MCF 10A (cell line): ENCODE data around the gene LOXHD1. TPM values are rescaled to one million over a fixed set of nuclear protein-coding genes. Genes with fewer than 3 reads are reported as not detected.

Source experiments
- BruUV-seq: library from RNA; stranded (reverse); fragments of 400-500 nt; replicated peaks from 2 replicates; lab custom pipeline; 2021; lab: Mats Ljungman, UMichigan
- CTCF ChIA-PET: fragments of 300-600 bp; sonication (Branson Sonifier 250); formaldehyde crosslinking; extraction: SDS; loops from one replicate; lab custom pipeline; 2021; ENCODE audit warnings: antibody characterized with exemption, inconsistent platforms; lab: Yijun Ruan, JAX
- POLR2A ChIA-PET: fragments of 300-600, 350-650 bp; sonication (Branson Sonifier 250); formaldehyde crosslinking; extraction: SDS; loops from one replicate; lab custom pipeline; 2020; ENCODE audit warnings: antibody characterized with exemption, inconsistent platforms; lab: Yijun Ruan, JAX
- DNase-seq: peaks from one replicate; pipeline ENCODE4 v3.0.0-alpha.2; 2018; ENCODE audit not compliant: unreplicated experiment
- H3K27ac Mint-ChIP-seq: one replicate; pipeline ENCODE4 v1.8.0; 2022; ENCODE audit warnings: mild to moderate bottlenecking, low read depth, mixed read lengths; ENCODE audit not compliant: unreplicated experiment
- H3K27me3 Mint-ChIP-seq: one replicate; pipeline ENCODE4 v1.8.0; 2022; ENCODE audit warnings: mixed read lengths; ENCODE audit not compliant: insufficient read depth, unreplicated experiment
- H3K36me3 Mint-ChIP-seq: one replicate; pipeline ENCODE4 v1.8.0; 2022; ENCODE audit warnings: mild to moderate bottlenecking, moderate library complexity, mixed read lengths; ENCODE audit not compliant: insufficient read depth, unreplicated experiment
- H3K4me1 Mint-ChIP-seq: one replicate; pipeline ENCODE4 v1.8.0; 2022; ENCODE audit warnings: mixed read lengths; ENCODE audit not compliant: insufficient read depth, unreplicated experiment
- H3K4me3 Mint-ChIP-seq: one replicate; pipeline ENCODE4 v1.8.0; 2022; ENCODE audit warnings: mild to moderate bottlenecking, moderate library complexity, mixed read lengths; ENCODE audit not compliant: unreplicated experiment
- H3K9me3 Mint-ChIP-seq: one replicate; pipeline ENCODE4 v1.8.0; 2022; ENCODE audit warnings: mixed read lengths; ENCODE audit not compliant: unreplicated experiment
- intact Hi-C: fragments of 100-400 bp; cut with micrococcal nuclease; formaldehyde crosslinking; loops from 2 replicates; pipeline ENCODE4 v1.14.1; 2022
- total RNA-seq: library from RNA; stranded (reverse); gene quantifications from 2 replicates; pipeline ENCODE4 v1.2.3, GENCODE V29; 2022
- TF ChIP-seq, protein P1 (sequence below): fragments of 200-600 bp; IDR thresholded peaks from one replicate; pipeline ENCODE4 v1.8.0; 2022; ENCODE audit warnings: antibody characterized with exemption, mild to moderate bottlenecking; ENCODE audit not compliant: unreplicated experiment

LOXHD1 gene
- total RNA-seq, 1 experiment from 2014 or later, result not detected

DNA sequence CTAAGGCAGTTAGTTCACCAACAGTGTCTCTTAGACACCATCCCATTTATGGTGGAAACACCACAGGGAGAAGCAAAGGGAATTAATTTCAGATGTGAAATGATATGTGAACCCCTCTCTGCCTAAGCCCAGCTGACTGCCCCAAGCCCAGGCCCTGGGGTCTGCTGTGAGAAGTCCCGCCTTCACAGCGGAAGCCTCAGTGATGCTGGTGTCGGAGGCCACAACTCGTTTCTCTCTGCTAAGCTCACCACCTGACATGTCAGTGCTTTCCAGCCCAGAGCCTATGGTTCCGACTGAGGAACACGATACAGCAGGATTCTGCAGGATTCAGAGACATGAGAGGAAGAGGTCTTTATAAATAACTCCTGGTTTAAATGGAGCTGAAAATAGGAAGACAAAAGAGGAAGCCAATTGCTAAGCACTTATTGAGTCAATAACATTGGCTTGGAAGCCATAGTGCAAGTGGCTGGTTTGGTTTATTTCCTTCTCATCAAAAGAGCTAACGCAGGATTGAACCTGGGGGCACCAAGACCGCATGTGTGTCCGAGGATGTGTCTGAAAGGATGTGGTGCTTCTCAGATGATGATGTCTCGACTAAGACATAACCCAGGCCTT, 21.9 kb upstream of the LOXHD1 start:
- no peak overlapping the region for H3K27ac Mint-ChIP-seq
- H3K4me1 Mint-ChIP-seq, result peaks cover 15% of the 10 kb centered on the region
- BruUV-seq, result no TSS peak
- no peaks in the 10 kb centered on the region for H3K27me3 Mint-ChIP-seq
- no peaks in the 10 kb centered on the region for H3K36me3 Mint-ChIP-seq
- intact Hi-C loops, result no loop called here
- no peak overlapping the region for H3K4me3 Mint-ChIP-seq
- no peak for DNase-seq
- ChIA-PET CTCF (interaction anchor here (0.8 to 2.0 kb wide), 2 partner anchors 56 to 398 kb away, joined by 4 to 7 read pairs; no protein-coding TSS in a partner anchor), POLR2A (interaction anchor here (0.6 to 0.7 kb wide), 2 partner anchors 11 to 243 kb away, joined by 3 to 4 read pairs; no protein-coding TSS in a partner anchor)
- H3K9me3 Mint-ChIP-seq, result peaks cover 7% of the 10 kb centered on the region
- TF ChIP-seq, protein P1, sequence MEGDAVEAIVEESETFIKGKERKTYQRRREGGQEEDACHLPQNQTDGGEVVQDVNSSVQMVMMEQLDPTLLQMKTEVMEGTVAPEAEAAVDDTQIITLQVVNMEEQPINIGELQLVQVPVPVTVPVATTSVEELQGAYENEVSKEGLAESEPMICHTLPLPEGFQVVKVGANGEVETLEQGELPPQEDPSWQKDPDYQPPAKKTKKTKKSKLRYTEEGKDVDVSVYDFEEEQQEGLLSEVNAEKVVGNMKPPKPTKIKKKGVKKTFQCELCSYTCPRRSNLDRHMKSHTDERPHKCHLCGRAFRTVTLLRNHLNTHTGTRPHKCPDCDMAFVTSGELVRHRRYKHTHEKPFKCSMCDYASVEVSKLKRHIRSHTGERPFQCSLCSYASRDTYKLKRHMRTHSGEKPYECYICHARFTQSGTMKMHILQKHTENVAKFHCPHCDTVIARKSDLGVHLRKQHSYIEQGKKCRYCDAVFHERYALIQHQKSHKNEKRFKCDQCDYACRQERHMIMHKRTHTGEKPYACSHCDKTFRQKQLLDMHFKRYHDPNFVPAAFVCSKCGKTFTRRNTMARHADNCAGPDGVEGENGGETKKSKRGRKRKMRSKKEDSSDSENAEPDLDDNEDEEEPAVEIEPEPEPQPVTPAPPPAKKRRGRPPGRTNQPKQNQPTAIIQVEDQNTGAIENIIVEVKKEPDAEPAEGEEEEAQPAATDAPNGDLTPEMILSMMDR, result no peak

DNA sequence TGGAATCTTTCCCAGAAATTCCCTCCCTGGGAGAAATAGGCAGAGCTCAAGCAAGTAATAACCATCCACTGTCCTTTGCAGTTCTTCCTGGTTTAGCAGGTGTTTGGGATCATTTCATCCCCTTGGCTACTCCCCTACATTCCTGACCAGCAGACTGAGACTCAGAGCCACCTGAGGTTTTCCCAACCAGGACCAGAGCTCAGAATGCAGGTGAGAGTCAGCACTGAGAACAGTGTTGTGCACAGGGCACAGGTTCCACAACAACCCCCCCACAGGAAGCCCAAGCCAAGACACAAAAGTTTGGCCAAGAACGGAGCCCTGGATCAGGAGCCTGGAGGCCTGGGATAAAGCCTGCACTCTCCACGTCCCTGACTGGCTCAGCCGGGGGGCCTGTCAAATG, 21.0 kb upstream of the LOXHD1 start:
- CTCF ChIA-PET, result interaction anchor here (0.7 kb wide), 1 partner anchor 18 kb away, joined by 3 read pairs; no protein-coding TSS in a partner anchor
- no peaks in the 10 kb centered on the region for H3K36me3 Mint-ChIP-seq
- DNase-seq, result no peak
- BruUV-seq, result no TSS peak
- no peaks in the 10 kb centered on the region for H3K27me3 Mint-ChIP-seq
- H3K4me1 Mint-ChIP-seq, result peaks cover 15% of the 10 kb centered on the region
- H3K9me3 Mint-ChIP-seq, result peaks cover 7% of the 10 kb centered on the region
- no peak overlapping the region for H3K4me3 Mint-ChIP-seq
- TF ChIP-seq, protein P1, result no peak
- POLR2A ChIA-PET, result interaction anchor here (0.6 kb wide), 1 partner anchor 25 kb away, joined by 3 read pairs; no protein-coding TSS in a partner anchor
- intact Hi-C loops, result no loop called here
- no peak overlapping the region for H3K27ac Mint-ChIP-seq

DNA sequence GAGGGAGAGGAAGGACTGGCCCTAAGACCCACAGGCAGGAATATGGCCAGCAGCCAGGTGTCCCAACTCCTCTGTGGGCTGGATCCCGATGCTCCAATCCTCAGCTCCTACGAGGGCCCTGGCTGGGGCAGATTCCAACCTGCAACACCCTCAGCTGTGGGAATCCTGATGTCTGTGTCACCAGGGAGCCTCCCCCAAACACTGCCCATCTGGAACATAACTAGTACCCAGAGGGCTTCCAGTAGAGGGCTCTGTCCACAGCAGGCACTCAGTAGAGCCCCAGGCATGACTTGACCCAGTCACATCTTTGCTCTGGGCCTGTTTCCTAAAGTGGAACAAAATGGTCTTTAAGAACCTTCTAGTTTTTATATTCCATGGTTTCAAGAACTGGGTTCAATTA, 20.6 kb upstream of the LOXHD1 start:
- H3K4me1 Mint-ChIP-seq, result peaks cover 15% of the 10 kb centered on the region
- POLR2A ChIA-PET, result no interaction called here
- DNase-seq, result peak; percentile 35

DNA sequence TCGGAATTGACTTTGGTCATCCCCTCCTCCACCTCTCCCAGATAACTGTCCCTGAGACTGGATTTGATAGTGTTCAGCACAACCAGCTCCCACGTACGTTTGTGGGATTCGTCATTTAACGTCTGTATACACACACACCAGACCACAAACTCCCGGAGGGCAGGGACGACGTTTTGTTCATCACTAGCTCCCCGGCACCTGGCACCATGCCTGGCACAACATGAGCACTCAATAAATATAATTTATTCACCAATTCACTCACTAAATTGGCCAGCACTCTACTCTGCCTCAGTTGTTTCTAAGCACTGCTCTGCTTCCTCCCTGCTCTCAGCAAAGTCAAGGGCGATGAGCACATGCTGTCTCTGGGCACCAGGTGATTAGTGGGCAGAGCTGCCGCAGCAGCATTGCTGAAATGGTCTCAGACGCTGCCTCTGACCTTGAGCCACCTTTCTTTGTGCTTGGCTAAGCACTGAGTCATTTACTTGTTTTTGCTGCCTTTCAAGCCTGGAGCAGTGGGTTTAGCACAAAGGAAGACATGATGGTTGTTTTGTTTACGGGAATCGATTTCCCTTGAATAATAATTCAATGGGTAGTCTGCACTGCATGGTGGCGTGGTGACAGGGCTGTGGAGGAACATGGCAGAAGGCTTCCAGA, 19.3 kb upstream of the LOXHD1 start:
- peaks cover 15% of the 10 kb centered on the region for H3K4me1 Mint-ChIP-seq
- H3K36me3 Mint-ChIP-seq, result no peaks in the 10 kb centered on the region
- TF ChIP-seq, protein P1, result no peak
- peak overlapping the region; percentile 15 for H3K4me3 Mint-ChIP-seq
- intact Hi-C loops, result no loop called here
- no peak overlapping the region for H3K27ac Mint-ChIP-seq
- peak; percentile 71 for DNase-seq
- ChIA-PET CTCF (interaction anchor here (0.5 to 1.3 kb wide), 4 partner anchors 9 to 503 kb away, joined by 3 to 5 read pairs (median 4); partner anchors contain the start of gene LOXHD1), POLR2A (interaction anchor here (0.5 kb wide), 1 partner anchor 654 kb away, joined by 5 read pairs; no protein-coding TSS in a partner anchor)
- peaks cover 7% of the 10 kb centered on the region for H3K9me3 Mint-ChIP-seq
- BruUV-seq, result no TSS peak
- no peaks in the 10 kb centered on the region for H3K27me3 Mint-ChIP-seq

More for the DNA sequence above, 20.6 kb upstream of the LOXHD1 start:
- no peaks in the 10 kb centered on the region for H3K27me3 Mint-ChIP-seq
- no peak overlapping the region for H3K27ac Mint-ChIP-seq
- CTCF ChIA-PET, result interaction anchor here (0.7 kb wide), 1 partner anchor 18 kb away, joined by 3 read pairs; no protein-coding TSS in a partner anchor
- H3K36me3 Mint-ChIP-seq, result no peaks in the 10 kb centered on the region
- no peak overlapping the region for H3K4me3 Mint-ChIP-seq
- H3K9me3 Mint-ChIP-seq, result peaks cover 7% of the 10 kb centered on the region
- no TSS peak for BruUV-seq
- intact Hi-C loops, result no loop called here
- TF ChIP-seq, protein P1, result no peak
